Epithelial cell of esophagus (primary cell): ENCODE measurements around the gene BPIFA3.

Experiments
- DNase-seq: peaks from one replicate; pipeline ENCODE4 v3.0.0; 2010; ENCODE audit warnings: low read depth
- H3K4me3 ChIP-seq: 2 replicates; pipeline ENCODE4 v1.5.1; 2011; ENCODE audit warnings: mild to moderate bottlenecking, low read length, control low read depth
- TF ChIP-seq, protein P1 (sequence below): IDR thresholded peaks from 2 replicates; pipeline ENCODE4 v1.5.1; 2011; ENCODE audit warnings: low read depth, mild to moderate bottlenecking, low read length, control low read depth, inconsistent platforms; ENCODE audit not compliant: insufficient read depth; ENCODE audit errors: missing control alignments

BPIFA3 gene

DNA sequence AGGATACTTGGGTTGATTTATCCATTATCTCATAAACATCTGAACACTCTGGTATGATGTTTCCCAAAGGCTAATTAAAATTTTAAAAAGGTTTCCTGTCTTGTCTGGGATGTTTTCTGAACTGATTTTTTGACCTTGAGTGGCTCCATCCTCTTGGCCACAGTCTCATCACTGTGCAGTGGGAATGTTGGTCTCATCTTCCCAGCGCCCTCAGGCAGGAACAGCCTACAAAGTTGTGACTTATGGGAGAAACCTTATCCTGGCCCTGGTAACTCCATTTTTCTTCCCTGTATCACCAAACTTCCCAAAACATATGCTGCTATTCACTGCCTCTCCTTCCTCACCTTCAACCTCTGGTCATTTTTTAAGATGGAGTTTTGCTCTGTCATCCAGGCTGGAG, 6.8 kb upstream of the BPIFA3 start:
- TF ChIP-seq, protein P1, sequence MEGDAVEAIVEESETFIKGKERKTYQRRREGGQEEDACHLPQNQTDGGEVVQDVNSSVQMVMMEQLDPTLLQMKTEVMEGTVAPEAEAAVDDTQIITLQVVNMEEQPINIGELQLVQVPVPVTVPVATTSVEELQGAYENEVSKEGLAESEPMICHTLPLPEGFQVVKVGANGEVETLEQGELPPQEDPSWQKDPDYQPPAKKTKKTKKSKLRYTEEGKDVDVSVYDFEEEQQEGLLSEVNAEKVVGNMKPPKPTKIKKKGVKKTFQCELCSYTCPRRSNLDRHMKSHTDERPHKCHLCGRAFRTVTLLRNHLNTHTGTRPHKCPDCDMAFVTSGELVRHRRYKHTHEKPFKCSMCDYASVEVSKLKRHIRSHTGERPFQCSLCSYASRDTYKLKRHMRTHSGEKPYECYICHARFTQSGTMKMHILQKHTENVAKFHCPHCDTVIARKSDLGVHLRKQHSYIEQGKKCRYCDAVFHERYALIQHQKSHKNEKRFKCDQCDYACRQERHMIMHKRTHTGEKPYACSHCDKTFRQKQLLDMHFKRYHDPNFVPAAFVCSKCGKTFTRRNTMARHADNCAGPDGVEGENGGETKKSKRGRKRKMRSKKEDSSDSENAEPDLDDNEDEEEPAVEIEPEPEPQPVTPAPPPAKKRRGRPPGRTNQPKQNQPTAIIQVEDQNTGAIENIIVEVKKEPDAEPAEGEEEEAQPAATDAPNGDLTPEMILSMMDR = no peak
- no peak for DNase-seq

DNA sequence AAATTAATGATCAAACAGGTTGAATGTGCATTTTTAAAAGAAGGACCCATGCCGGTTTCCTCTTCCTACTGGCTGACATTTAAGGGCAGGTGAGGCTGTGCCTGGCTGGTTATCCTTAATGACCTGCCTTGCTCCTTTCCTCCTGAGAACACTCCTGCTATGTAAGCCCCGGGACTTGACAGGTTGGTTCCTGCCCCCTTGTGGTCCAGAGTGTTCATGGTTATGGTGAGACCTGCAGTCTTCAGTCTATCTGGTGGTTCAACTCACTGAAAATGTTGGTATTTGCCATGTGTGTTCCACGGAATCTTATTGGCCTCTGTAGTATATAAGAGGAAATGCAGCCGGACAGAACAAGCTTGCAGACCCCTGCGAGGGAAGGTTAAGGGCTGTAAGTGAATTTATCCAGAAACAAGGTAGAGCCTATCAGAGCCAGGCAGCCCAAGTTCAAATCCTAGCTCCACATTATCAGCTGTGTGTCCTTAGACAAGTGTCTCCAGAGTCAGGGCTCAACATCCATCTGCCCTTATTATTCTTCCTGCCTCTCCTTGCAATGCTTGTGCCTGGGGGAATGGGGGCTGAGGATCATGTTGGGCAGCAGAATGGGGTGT, 5.2 kb upstream of the BPIFA3 start:
- TF ChIP-seq, protein P1 = peak; percentile 61
- H3K4me3 ChIP-seq = no peak overlapping the region
- peak; percentile 63 for DNase-seq

More for the DNA sequence above, 6.8 kb upstream of the BPIFA3 start:
- H3K4me3 ChIP-seq = no peak overlapping the region

DNA sequence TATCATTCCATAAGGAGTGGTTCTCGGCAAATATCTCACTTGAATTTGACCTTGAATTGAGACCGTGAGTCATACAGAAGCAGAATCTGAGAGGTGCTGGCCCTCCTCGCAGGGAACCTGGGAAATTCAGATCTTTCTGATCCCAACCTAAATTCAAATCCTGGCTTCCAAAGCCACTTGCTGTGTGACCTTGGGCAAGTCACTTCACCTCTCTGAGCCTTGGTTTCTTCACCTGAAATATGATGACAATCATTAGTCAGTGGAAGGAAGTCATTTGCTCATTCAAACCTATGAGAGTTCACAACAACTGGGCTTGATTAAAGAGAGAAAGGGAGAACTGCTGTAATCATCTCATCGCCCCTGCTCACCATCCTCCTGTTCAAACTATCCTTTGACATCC, 7.2 kb downstream of the BPIFA3 start:
- no peak overlapping the region for H3K4me3 ChIP-seq
- TF ChIP-seq, protein P1 = no peak
- no peak for DNase-seq

DNA sequence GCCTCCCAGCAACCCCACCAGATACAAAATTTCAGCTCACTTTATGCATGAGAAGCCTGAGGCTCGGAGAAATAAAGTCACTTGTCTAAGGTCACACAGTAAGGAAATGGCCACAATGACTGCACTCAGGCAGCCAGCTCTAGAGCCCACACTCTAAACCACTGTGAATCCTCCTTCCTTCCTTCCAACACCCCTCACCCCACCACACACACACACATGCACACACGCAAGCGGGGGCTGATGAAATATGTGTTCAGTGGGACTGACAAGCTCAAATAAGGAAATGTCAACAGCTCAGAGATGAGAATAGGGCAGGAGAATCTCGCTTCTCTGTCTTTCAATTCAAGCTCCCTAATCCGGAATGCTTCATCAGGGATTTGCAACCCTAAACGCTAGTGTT, 12.7 kb downstream of the BPIFA3 start:
- no peak for DNase-seq
- TF ChIP-seq, protein P1 = no peak
- H3K4me3 ChIP-seq = no peak overlapping the region

DNA sequence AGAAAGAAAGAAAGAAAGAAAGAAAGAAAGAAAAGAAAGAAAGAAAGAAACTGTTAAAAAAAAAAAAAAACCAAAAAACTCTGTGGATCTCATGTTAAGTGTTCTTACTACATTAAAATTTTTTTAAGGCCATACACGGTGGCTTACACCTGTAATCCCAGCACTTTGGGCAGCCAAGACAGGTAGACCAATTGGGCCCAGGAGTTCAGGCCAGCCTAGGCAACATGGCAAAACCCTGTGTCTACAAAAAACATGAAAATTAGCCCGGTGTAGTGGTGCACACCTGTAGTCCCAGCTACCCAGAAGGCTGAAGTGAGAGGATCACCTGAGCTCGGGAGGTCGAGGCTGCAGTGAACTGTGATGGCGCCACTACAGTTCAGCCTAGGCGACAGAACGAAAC, 14.1 kb downstream of the BPIFA3 start:
- no peak for DNase-seq
- no peak overlapping the region for H3K4me3 ChIP-seq
- TF ChIP-seq, protein P1 = no peak

DNA sequence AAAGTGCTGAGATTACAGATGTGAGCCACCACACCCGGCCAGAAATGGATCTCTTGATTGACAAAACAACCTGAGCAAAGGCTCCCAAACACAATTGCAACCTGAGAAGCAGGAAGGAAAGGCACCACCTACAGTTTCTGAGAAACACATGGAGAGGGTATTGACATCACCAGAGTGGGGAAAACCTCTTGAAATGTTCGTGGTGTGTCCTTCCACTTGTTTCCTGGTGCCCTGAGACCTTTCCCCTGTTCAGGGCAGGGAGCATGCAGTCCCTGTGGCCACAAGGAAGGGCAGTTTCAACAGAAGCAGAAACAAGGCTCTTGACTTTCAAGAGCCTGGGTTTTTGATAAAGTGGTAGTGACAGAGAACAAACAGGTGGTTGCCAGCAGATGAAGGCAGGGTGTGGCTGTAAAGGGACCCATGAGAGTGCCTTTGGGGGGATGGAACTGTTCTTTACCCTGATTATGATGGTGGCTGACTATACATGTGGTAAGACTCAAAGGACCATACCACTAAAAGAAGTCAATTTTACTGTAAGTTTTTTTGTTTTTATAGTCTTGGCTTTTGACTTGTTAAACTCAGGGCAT, 15.4 kb downstream of the BPIFA3 start:
- TF ChIP-seq, protein P1 = no peak
- DNase-seq = no peak
- no peak overlapping the region for H3K4me3 ChIP-seq
